COLO668 (cell line): Measurements from ENCODE around the gene EID2.

ENCODE experiments used
- DNase-seq: peaks from one replicate; lab custom pipeline; 2025; ENCODE audit not compliant: unreplicated experiment; lab: John Stamatoyannopoulos, UW

EID2 gene, protein sequence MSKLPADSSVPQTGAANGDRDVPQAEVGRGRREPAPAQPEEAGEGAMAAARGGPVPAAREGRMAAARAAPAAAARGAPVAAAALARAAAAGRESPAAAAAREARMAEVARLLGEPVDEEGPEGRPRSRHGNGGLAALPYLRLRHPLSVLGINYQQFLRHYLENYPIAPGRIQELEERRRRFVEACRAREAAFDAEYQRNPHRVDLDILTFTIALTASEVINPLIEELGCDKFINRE

GRCh38 chr19:39539518-39540332, at the start of gene EID2:
TSS of gene EID2 (minus strand) at chr19:39540161. CDS start at chr19:39540079, 82 bp downstream.
- DNase-seq: peak; percentile 94

DNA sequence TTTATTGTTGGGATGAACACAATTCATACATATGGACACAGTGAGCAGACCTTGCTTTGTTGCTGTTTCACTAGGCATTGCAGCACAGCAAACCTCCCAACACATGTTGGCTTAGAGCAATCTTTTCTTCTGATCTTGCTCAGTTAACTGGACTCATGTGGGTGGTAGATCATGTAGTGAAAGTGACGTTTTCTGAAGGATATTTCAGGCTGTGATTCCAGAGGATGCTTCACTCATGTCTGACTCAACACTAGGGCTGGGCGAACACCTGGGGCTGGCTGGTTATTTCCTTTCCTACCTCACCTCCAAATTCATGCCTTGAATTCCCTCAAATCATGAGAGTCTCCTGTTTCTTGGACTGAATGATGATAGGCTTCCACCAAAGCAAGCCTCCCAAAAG, 48.1 kb upstream of the EID2 start:
- no peak for DNase-seq

GRCh38 chr19:39587496-39587895, 47.5 kb upstream of the EID2 start:
- DNase-seq: no peak

GRCh38 chr19:39582891-39583625, 43.1 kb upstream of the EID2 start:
- no peak for DNase-seq

GRCh38 chr19:39582442-39582841, 42.5 kb upstream of the EID2 start:
- no peak for DNase-seq

DNA sequence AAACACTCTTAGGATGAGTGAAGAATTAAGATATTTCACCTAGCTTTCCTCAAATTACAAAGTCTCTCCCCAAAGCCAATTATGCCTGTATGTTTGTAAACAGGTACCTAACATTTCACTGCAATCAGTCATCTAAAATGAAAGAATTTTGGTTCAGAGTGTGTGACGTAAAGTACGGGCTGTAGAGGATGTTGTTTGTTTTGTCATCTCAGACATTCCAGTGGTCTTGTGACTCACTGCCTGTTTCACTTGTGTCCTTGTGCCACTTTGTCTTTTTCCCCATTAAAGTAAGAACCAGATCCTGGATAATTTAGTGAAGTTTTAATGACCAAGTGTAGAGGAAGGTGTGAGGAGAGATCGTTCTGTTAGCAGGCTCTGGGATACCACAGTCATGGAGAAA, 28.6 kb upstream of the EID2 start:
- no peak for DNase-seq

- DNase-seq: no peak
These were observed 26.1 kb upstream of the EID2 start for GRCh38 chr19:39566064-39566463.

DNA sequence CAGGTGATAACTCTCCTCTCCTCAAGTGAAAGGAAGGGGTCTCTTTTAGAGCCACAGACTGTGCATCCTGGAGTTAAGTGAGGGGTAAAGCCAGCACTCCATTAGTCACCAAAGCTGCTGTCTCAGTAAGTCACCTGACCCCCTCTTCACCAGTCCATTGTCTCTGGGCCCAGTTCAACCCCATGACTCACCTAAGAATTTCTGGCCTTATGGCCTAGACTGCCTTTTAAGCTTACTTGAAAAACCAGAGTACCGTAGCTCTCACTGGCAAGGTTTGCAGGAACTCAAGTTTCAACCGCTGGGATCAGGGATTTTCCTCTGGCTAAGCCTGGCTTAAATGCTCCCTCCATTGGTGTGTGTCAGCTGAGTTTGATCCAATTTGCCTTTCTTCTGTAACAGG, 23.4 kb upstream of the EID2 start:
- peak; percentile 10 for DNase-seq

DNA sequence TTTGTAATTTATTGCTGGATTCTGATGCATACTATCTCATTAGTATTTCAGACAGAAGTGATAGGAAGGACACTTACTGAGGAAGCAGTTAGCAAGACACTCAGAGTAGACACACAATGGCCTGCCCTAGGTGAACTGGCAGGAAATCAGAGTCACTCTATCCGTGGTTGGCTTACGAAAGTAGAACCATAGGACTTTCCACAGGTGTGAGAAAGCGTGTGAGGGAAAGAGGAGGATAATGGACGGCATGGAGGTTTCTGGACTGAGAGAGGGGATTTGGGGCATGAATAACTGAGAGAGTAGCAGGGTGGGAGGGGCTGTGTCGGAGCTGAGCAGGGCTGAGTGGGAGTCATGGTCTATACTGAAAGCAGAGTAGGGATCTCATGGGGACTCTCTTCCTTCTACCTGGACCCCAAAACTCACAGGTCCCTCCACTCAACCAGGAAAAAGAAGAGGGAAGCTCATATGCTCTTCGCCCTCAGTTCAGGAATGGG, 18.7 kb upstream of the EID2 start:
- DNase-seq: peak; percentile 25

- DNase-seq: peak; percentile 72
These were observed 18.1 kb upstream of the EID2 start for GRCh38 chr19:39557811-39558623.

- DNase-seq: no peak
These were observed 15.9 kb upstream of the EID2 start for GRCh38 chr19:39555883-39556282.

DNA sequence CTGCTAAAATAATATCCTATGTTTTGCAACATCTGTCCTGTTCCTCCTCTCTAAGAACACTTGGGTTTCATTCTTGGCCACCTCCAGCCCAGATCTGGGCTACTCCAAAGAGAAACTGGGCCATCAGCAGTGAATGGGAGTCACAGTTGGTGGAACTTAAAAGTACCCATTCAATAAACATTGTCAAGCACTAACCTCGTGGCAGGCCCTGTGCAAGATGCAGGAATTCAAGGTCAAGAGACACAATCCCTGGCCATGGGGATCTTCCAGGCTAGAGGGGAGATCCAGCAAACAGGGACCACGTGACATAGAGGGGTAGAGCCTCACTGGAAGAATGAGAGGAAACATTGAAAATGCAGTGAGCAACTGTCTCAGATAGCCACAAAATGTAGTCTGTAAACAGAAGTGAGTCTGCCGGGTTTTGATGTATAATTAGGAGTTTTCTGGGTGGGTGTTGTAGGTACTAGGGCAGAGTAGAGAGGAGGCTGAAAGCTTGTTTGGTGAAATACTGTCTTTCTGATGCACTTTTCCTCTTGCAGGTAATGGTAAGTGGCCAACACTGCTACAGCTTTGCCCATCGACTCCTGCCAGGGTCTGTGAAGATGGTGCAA, 14.8 kb upstream of the EID2 start:
- DNase-seq: no peak

DNA sequence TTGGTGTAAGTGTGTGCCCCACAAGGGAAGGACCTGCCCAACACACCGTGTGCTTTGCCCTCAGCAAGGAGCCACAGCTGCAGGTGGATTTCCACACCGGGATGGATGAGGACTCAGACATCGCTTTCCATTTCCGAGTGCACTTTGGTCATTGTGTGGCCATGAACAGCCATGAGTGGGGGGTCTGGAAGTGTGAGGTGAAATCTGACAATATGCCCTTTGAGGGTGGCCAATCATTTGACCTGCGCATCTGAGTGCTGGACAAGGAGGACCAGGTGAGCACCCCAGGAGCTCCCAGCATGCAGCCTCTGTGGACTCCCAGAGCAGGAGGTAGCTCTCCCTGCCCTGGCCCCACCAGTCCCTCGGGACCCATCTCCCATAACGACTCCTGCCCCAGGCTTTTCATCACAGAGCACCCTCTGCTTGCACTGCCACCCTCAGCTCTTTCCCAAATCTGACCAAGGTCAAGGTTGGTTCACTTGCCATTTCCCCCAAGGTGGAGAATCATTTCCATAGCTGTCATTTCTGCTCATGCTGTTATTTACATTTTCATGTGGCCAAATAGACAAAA, 13.2 kb upstream of the EID2 start:
- DNase-seq: no peak

DNA sequence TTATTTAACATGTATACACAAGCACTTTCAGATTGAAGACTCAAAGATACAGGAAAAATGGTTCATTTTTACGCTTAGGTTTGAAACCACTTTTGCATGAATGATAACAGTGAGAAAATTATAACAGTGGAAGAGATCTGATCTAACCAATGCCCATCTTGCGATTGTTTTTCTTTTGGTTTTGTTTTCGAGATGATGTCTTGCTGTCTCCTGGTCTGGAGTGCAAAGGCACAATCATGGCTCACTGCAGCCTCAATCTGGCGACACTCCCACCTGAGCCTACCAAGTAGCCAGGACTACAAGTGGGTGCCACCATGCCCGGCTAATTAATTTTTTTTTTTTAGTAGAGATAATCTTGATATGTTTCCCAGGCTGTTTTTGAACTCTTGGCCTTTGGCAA, 10.2 kb upstream of the EID2 start:
- DNase-seq: no peak

DNA sequence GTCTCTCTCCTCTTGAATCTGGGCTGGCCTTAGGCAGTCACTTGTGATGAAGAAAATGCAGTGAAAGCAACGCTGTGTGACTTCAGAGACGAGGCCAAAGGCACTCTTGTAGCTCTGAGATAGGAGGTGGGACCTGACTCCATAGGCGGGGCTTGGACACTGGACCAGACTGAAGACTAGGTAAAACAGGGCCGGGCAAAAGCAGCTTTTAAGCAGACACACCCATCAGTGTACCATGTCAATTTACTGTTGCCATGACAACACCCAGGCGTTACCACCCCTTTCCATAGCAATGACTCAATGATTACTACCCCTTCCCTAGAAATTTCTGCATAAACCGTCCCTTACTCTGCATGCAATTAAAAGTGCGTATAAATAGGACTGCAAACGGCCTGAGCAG, 6.6 kb upstream of the EID2 start:
- no peak for DNase-seq

GRCh38 chr19:39544911-39545310, 5.0 kb upstream of the EID2 start:
- no peak for DNase-seq

- DNase-seq: no peak
These were observed 4.4 kb upstream of the EID2 start for GRCh38 chr19:39544226-39544903.

DNA sequence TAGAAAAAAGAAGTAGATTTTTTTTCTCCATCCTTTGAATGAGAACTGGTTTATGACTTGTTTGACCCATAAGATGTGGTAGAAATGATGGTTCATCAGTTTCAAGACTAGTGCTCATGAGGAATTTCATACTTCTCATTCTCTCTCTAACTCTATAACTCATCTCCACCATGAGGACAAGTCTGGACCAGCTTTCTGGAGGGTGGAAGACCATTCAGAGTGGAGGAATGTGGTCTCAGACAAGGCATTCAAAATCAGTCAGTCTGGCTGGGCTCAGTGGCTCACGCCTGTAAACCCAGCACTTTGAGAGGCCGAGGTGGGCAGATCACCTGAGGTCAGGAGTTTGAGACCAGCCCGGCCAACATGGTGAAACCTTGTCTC, 3.5 kb upstream of the EID2 start:
- no peak for DNase-seq

- DNase-seq: no peak
These were observed 2.2 kb upstream of the EID2 start for GRCh38 chr19:39542206-39542605.

- no peak for DNase-seq
These were observed 342 bp upstream of the EID2 start for GRCh38 chr19:39540333-39540673.
